K562 treated with DMSO at 1 percent for 12 hours (cell line): ENCODE data around the gene ZNF764. TPM values are rescaled to one million over a fixed set of nuclear protein-coding genes. Genes with fewer than 3 reads are reported as not detected.

ENCODE experiments used
- total RNA-seq: library from RNA; unstranded; fragments of 300-600 nt; gene quantifications from 2 replicates; pipeline ENCODE4 v1.2.3, GENCODE V29; 2022; ENCODE audit not compliant: insufficient read depth

Gene ZNF764
- total RNA-seq, result 7.4 and 9.7 TPM in 2 replicates

GRCh38 chr16:30557957-30558788 lies at the start of gene ZNF764:
TSS of gene ZNF764 (minus strand) at chr16:30558374. CDS start at chr16:30558182, 192 bp downstream.

DNA sequence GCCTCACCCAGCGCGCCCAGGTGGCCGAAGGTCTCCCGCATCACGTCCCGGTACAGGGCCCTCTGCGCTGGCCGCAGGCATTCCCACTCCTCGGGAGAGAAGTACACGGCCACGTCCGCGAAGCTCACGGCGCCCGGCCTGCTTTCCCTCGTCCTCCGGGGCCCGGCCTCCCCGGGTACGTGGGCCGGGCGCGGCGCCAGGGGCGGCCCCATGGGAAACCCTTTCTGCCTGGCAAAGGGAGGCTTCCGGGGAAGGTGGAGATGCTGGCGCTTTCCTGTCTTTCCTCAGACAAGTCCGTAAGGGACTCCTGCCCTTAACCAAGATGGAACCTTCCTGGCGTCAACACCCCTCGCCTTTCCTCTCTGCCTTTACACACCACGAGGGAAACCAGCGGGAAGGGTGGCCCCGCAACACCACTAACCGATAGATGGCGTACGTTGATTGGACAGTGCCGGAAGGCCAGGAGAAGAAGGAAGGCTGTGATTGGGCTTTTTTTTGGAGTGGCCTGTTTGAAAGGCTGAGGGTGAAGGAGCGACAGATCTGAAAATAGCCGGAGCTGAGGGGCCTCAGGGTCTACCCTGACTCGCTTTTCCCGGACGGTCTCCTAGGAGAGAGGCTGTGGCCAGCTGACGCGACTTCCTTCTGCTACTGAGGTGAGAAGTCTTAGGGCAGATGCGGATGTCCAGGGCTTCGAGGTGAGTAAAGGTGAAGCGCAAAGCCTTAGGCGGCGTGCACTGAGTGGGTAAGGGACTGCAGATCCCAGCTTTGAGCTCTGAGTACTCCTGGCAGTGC lies 27.4 kb upstream of the ZNF764 start, which contains the start of gene ZNF785:
TSS of gene ZNF785 (minus strand) at position 298 of the 792 bp plus-strand sequence. CDS start at position 212, 86 bp downstream.

DNA sequence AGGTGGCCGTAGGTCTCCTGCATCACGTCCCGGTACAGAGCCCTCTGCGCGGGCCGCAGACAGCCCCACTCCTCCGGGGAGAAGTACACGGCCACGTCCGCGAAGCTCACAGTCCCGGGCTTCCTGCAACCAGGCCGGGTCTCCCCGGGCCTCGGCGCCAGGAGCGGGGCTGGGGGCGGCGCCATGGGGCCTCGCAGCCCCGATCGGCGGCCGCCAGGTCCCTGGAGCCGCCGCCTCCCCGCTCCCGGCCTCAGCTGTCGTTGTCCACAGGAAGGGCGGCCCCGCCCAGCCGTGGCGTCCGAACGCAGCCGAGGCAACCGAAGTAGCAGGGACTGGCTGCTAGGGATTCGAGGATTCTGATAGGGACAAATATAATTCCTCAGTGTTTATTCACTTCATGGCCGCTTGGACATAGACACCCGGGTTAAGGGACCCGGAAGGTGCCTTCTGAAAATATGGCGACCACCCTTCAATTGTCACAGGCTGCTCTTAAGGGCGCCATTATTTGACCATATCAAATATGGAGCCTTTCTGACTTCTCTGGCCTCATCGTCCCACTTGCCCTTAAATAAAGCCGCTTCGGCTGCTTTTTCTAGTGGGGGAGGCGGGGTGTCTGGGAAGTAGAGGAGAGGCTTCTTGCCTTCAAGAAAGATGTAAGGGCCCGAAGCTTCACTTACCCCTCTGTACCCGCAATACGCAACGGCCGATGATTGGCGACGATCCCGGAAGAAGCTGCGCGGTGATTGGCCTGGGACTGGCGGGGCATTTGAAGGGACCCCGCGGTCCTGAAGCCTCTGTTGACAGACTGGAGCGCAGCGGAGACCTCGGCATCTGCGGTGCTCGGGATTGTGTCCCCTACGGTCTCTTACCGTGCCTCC lies 13.5 kb upstream of the ZNF764 start, which contains the start of gene ZNF688:
TSS of gene ZNF688 (minus strand) at position 270 of the 878 bp plus-strand sequence. CDS start at position 185, 85 bp downstream.

GRCh38 chr16:30534368-30535105 lies 23.6 kb downstream of the ZNF764 start, which contains the start of gene ZNF747:
TSS of gene ZNF747 (minus strand) at chr16:30534858. CDS start at chr16:30534679, 179 bp downstream.

GRCh38 chr16:30526137-30526822 lies 31.9 kb downstream of the ZNF764 start, which contains the start of gene ZNF768:
TSS of gene ZNF768 (minus strand) at chr16:30526566. CDS start at chr16:30526413, 153 bp downstream.

Other genes with a start within 250 kb of the ZNF764 start
- 27.5 and 38.1 TPM in 2 replicates for gene CD2BP2, start 203.1 kb downstream of the ZNF764 start, total RNA-seq
- 48.7 and 64.0 TPM in 2 replicates for gene TBC1D10B, start 187.9 kb downstream of the ZNF764 start, total RNA-seq
- gene MYL11, start 183.6 kb downstream of the ZNF764 start, total RNA-seq, result not detected in 2 replicates
- 1.9 and 3.5 TPM in 2 replicates for gene SEPTIN1, start 175.8 kb downstream of the ZNF764 start, total RNA-seq
- 8.8 and 9.4 TPM in 2 replicates for gene ZNF48, start 163.0 kb downstream of the ZNF764 start, total RNA-seq
- 14.6 and 19.6 TPM in 2 replicates for gene ZNF771, start 150.8 kb downstream of the ZNF764 start, total RNA-seq
- 46.3 and 71.8 TPM in 2 replicates for gene DCTPP1, start 128.3 kb downstream of the ZNF764 start, total RNA-seq
- gene SEPHS2, start 112.5 kb downstream of the ZNF764 start, total RNA-seq, result 57.8 and 99.0 TPM in 2 replicates
- gene ITGAL, start 85.6 kb downstream of the ZNF764 start, total RNA-seq, result 0.15 TPM in 1 of 2 replicates, not detected in the other
- gene ZNF768, start 31.8 kb downstream of the ZNF764 start, total RNA-seq, result 56.9 and 67.2 TPM in 2 replicates
- 1.8 and 3.8 TPM in 2 replicates for gene ZNF747, start 23.5 kb downstream of the ZNF764 start, total RNA-seq
- gene ZNF688, start 13.3 kb upstream of the ZNF764 start, total RNA-seq, result 10.1 and 13.2 TPM in 2 replicates
- gene ZNF785, start 27.3 kb upstream of the ZNF764 start, total RNA-seq, result 2.3 and 6.7 TPM in 2 replicates
- gene ZNF689, start 52.0 kb upstream of the ZNF764 start, total RNA-seq, result 6.9 and 13.4 TPM in 2 replicates
- 61.1 and 69.1 TPM in 2 replicates for gene PRR14, start 92.6 kb upstream of the ZNF764 start, total RNA-seq
- gene FBRS, start 100.1 kb upstream of the ZNF764 start, total RNA-seq, result 26.4 and 62.6 TPM in 2 replicates
- gene SRCAP, start 140.8 kb upstream of the ZNF764 start, total RNA-seq, result 1.5 and 45.9 TPM in 2 replicates
- 37.2 and 46.3 TPM in 2 replicates for gene PHKG2, start 190.1 kb upstream of the ZNF764 start, total RNA-seq
- 7.9 and 8.0 TPM in 2 replicates for gene CFAP119, start 203.7 kb upstream of the ZNF764 start, total RNA-seq
- gene RNF40, start 203.9 kb upstream of the ZNF764 start, total RNA-seq, result 48.2 and 91.4 TPM in 2 replicates
- gene ZNF629, start 228.8 kb upstream of the ZNF764 start, total RNA-seq, result 5.3 and 16.0 TPM in 2 replicates